Measurements from ENCODE around the gene TAPBP. TPM values are rescaled to one million over a fixed set of nuclear protein-coding genes. Genes with fewer than 3 reads are reported as not detected.

The TAPBP gene
- total and polyA plus RNA-seq, 9 of the 15 experiments (the other 6 are each of a cell fraction or from before 2014, with no cell fraction given) = 5.6 to 74.0 (median 22.3) TPM

GRCh38 chr6:33298773-33299236 is 15.1 kb downstream of the TAPBP start, which contains the start of gene RGL2 (continued):
- TF ChIP-seq ZKSCAN1 (IDR thresholded peaks at IDR 0.05; ENCODE audit: low read depth, low read length) = no peak
- TF ChIP-seq KAT2B (IDR thresholded peaks at IDR 0.05; ENCODE audit: low read depth, low read length) = no peak
- TF ChIP-seq ZNF639 (CRISPR knock-in tag; conservative IDR thresholded peaks at IDR 0.05 in 1 of 2, IDR thresholded peaks at IDR 0.05 in 1 of 2) = 0 out of 4 replicates have a peak, but pooled peaks of 1 of the 2 experiments have one; percentile 66
- 0 out of 2 replicates have a peak, but pooled peaks have one; percentile 36 for TF ChIP-seq RREB1 (CRISPR knock-in tag; IDR thresholded peaks at IDR 0.05)
- TF ChIP-seq MED1 (CRISPR knock-in tag; IDR thresholded peaks at IDR 0.05; ENCODE audit: borderline replicate concordance) = no peak
- no peak for TF ChIP-seq BHLHE40 (IDR thresholded peaks at IDR 0.05; ENCODE audit: low read length)
- no peak for TF ChIP-seq SMAD1 (IDR thresholded peaks at IDR 0.05; ENCODE audit: low read depth, low read length, partially characterized antibody)
- TF ChIP-seq REST (IDR thresholded peaks at IDR 0.05; ENCODE audit: borderline replicate concordance) = no peak
- TF ChIP-seq REST (CRISPR knock-in tag; IDR thresholded peaks at IDR 0.05; ENCODE audit: low read depth) = no peak

All from K562 (cell line).